SU-DHL-6 (cell line): ENCODE data around the gene C1QTNF7.

Experiments used
- EZH2phosphoT487 ChIP-seq: fragments of 200-600 bp; sonication (generic), shearing (Covaris generic); conservative IDR thresholded peaks from 2 replicates; pipeline ENCODE4 v1.6.1; 2018; ENCODE audit warnings: mild to moderate bottlenecking, antibody characterized with exemption, low read length, moderate library complexity, mixed read lengths
- TF ChIP-seq, protein P1 (sequence below): fragments of 200-600 bp; sonication (generic); IDR thresholded peaks from one replicate; pipeline ENCODE4 v1.5.1; 2017; ENCODE audit warnings: antibody characterized with exemption, mild to moderate bottlenecking, low read length, moderate library complexity; ENCODE audit not compliant: insufficient read depth, poor library complexity, severe bottlenecking

DNA sequence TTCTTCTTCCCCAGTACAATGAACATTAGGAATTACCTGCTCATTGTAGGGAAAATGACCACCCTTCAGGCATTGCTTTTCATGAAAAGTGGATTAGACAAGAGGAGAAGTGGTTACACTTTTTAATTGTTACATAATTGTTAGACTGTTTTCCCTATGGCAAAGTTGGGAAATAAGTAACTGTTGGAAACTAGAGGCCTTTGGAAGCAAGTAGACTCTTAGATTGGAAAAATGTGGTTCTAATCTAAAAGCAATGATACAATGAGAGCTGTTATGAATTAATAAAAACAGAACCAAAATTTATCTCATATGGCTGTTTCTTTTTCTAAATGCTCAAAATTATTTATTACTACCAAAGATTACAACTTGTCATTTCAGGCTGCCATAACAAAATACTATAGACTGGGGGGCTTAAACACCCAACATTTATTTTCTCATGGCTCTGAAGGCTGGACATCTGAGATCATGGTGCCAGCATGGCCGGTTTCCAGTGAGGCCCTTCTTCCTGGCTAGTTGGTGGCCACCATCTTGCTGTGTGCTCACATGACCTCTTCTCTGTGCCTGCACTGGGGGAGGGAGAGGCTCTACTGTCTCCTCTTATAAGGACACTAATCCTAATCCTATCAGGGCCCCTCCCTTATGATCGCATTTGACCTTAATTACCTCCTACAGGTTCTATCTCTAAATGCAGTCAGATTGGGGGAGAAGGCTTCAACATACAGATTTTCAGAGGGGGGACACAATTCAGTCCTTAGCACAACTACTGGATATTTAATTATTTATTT lies 54.3 kb downstream of the C1QTNF7 start:
- no peak for TF ChIP-seq EZH2phosphoT487
- TF ChIP-seq, protein P1, sequence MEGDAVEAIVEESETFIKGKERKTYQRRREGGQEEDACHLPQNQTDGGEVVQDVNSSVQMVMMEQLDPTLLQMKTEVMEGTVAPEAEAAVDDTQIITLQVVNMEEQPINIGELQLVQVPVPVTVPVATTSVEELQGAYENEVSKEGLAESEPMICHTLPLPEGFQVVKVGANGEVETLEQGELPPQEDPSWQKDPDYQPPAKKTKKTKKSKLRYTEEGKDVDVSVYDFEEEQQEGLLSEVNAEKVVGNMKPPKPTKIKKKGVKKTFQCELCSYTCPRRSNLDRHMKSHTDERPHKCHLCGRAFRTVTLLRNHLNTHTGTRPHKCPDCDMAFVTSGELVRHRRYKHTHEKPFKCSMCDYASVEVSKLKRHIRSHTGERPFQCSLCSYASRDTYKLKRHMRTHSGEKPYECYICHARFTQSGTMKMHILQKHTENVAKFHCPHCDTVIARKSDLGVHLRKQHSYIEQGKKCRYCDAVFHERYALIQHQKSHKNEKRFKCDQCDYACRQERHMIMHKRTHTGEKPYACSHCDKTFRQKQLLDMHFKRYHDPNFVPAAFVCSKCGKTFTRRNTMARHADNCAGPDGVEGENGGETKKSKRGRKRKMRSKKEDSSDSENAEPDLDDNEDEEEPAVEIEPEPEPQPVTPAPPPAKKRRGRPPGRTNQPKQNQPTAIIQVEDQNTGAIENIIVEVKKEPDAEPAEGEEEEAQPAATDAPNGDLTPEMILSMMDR = no peak
